Endothelial cell (in vitro differentiated cells): ENCODE data around the gene ITGA8. TPM values are rescaled to one million over a fixed set of nuclear protein-coding genes. Genes with fewer than 3 reads are reported as not detected.

Source experiments
- DNase-seq: peaks from one replicate; pipeline ENCODE4 v3.0.0; 2021; ENCODE audit warnings: low spot score
- H3K27ac Mint-ChIP-seq: one replicate; pipeline ENCODE4 v1.8.0; 2021; ENCODE audit warnings: mixed read lengths, inconsistent platforms; ENCODE audit not compliant: unreplicated experiment
- H3K27me3 Mint-ChIP-seq: one replicate; pipeline ENCODE4 v1.8.0; 2021; ENCODE audit warnings: mild to moderate bottlenecking, moderate library complexity, mixed read lengths, inconsistent platforms; ENCODE audit not compliant: unreplicated experiment
- H3K36me3 Mint-ChIP-seq: one replicate; pipeline ENCODE4 v1.8.0; 2021; ENCODE audit warnings: mild to moderate bottlenecking, low read depth, mixed read lengths, inconsistent platforms; ENCODE audit not compliant: unreplicated experiment
- H3K4me1 Mint-ChIP-seq: one replicate; pipeline ENCODE4 v1.8.0; 2021; ENCODE audit warnings: mild to moderate bottlenecking, mixed read lengths, inconsistent platforms; ENCODE audit not compliant: unreplicated experiment
- H3K4me3 Mint-ChIP-seq: one replicate; pipeline ENCODE4 v1.8.0; 2021; ENCODE audit warnings: mild to moderate bottlenecking, mixed read lengths, inconsistent platforms; ENCODE audit not compliant: unreplicated experiment
- H3K9me3 Mint-ChIP-seq: one replicate; pipeline ENCODE4 v1.8.0; 2021; ENCODE audit warnings: mixed read lengths, inconsistent platforms; ENCODE audit not compliant: unreplicated experiment
- CTCF ChIP-seq: fragments of 200-600 bp; sonication (generic); IDR thresholded peaks from one replicate; pipeline ENCODE4 v1.5.0; 2021; ENCODE audit warnings: antibody characterized with exemption; ENCODE audit not compliant: unreplicated experiment
- total RNA-seq: library from RNA; stranded (reverse); fragmentation: NEBNext Ultra II Directional; extraction: Animal tissue kit (Norgen Biotek cat#: 25700); gene quantifications from one replicate; pipeline ENCODE4 v1.2.1, GENCODE V29; 2021; ENCODE audit not compliant: unreplicated experiment

ITGA8 gene
- total RNA-seq, 1 donor from 2014 or later = 0.51 TPM

DNA sequence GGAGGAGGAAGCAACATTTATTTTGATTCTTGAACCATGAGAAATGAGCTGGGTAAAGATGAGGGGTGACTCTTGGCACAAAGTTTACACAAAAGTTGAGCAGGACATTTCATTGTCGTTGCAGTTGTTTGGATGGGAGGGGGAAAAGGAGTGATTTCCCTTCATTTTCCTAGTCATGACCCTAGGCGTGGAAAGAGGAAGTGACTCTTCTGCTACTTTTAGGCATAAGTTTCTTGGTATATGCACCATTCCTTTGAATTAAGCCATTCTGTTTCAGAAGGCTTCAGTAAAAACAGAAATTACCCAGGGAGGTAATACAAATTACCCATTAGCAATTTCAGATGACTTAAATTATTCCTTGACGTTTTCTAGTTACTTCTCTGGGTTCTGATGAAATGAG is 234.7 kb downstream of the ITGA8 start:
- Mint-ChIP-seq H3K9me3 (no peaks in the 10 kb centered on the region), H3K27ac (no peak overlapping the region), H3K4me1 (peaks cover 11% of the 10 kb centered on the region), H3K4me3 (no peak overlapping the region), H3K27me3 (peaks cover 5% of the 10 kb centered on the region), H3K36me3 (no peaks in the 10 kb centered on the region)
- no peak for DNase-seq
- TF ChIP-seq CTCF = no peak

GRCh38 chr10:15484128-15484527 is 235.6 kb downstream of the ITGA8 start:
- no peak for TF ChIP-seq CTCF
- H3K9me3 Mint-ChIP-seq = no peaks in the 10 kb centered on the region
- no peak overlapping the region for H3K4me3 Mint-ChIP-seq
- no peak for DNase-seq
- no peaks in the 10 kb centered on the region for H3K36me3 Mint-ChIP-seq
- H3K27me3 Mint-ChIP-seq = peaks cover 5% of the 10 kb centered on the region
- peaks cover 11% of the 10 kb centered on the region for H3K4me1 Mint-ChIP-seq
- H3K27ac Mint-ChIP-seq = no peak overlapping the region

DNA sequence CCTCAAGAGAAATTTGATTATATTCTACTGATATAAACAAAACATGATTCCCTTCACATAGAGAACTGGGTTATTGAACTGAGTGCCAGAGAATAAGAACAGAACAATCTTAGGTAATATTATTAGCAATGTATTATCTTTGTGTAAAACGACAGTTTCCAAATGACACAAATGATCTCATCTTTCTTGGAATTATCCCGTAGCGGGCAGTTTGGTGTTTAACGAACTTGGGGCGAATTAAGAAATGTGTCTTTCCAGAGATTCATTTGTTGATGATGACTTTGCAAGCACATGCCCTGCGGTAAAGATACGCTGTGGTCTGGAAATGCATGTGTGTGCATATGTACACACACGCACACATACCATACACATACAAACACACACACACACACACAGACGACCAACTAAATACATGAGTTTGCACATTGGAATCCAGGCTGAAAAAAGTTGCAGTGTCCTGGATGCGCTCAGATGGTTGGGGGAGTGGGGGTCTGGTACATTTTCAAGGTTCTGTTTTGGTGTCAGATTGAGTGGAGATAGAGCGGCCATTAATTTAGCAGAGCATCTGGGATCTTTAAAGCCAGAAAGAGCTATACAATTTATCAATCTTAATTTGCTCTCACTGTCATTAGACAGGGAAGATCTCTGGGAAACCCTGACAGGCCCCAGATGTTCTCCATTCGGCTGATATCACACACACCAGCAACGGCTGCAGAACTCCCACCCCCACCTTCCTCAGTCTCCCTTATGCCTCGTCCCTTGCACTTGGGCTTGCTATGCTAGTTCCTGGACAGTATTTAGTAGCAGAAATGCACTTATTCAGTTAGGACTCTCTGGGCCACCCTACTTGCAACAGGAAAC is 236.3 kb downstream of the ITGA8 start:
- H3K9me3 Mint-ChIP-seq = no peaks in the 10 kb centered on the region
- no peaks in the 10 kb centered on the region for H3K36me3 Mint-ChIP-seq
- no peak overlapping the region for H3K4me3 Mint-ChIP-seq
- DNase-seq = no peak
- peaks cover 16% of the 10 kb centered on the region for H3K4me1 Mint-ChIP-seq
- no peak for TF ChIP-seq CTCF
- H3K27ac Mint-ChIP-seq = no peak overlapping the region
- H3K27me3 Mint-ChIP-seq = peaks cover 5% of the 10 kb centered on the region

- Mint-ChIP-seq H3K4me3 (no peak overlapping the region), H3K36me3 (peaks cover 5% of the 10 kb centered on the region), H3K4me1 (peaks cover 27% of the 10 kb centered on the region), H3K27me3 (peaks cover 1% of the 10 kb centered on the region), H3K9me3 (no peaks in the 10 kb centered on the region), H3K27ac (no peak overlapping the region)
- TF ChIP-seq CTCF = no peak
- no peak for DNase-seq
Observed at GRCh38 chr10:15482156-15482555, 237.6 kb downstream of the ITGA8 start.

GRCh38 chr10:15478950-15479349 is 240.8 kb downstream of the ITGA8 start:
- no peak overlapping the region for H3K4me3 Mint-ChIP-seq
- no peak for TF ChIP-seq CTCF
- no peak for DNase-seq
- H3K9me3 Mint-ChIP-seq = no peaks in the 10 kb centered on the region
- H3K36me3 Mint-ChIP-seq = peaks cover 5% of the 10 kb centered on the region
- no peaks in the 10 kb centered on the region for H3K27me3 Mint-ChIP-seq
- no peak overlapping the region for H3K27ac Mint-ChIP-seq
- H3K4me1 Mint-ChIP-seq = peaks cover 17% of the 10 kb centered on the region
